Glutamatergic neuron (in vitro differentiated cells): ENCODE results near the gene APBB2. TPM values are rescaled to one million over a fixed set of nuclear protein-coding genes. Genes with fewer than 3 reads are reported as not detected.
A peak's percentile ranks its signal among the peaks of the same experiment; 100 is the strongest.

Experiments used
- DNase-seq: peaks from one replicate; pipeline ENCODE4 v3.0.0; 2022
- H3K27ac Mint-ChIP-seq: one replicate; pipeline ENCODE4 v1.8.0; 2020; ENCODE audit warnings: mild to moderate bottlenecking, mixed read lengths, inconsistent platforms; ENCODE audit not compliant: unreplicated experiment
- H3K27me3 Mint-ChIP-seq: one replicate; pipeline ENCODE4 v1.8.0; 2020; ENCODE audit warnings: mild to moderate bottlenecking, moderate library complexity, mixed read lengths, inconsistent platforms; ENCODE audit not compliant: unreplicated experiment
- H3K36me3 Mint-ChIP-seq: one replicate; pipeline ENCODE4 v1.8.0; 2020; ENCODE audit warnings: mild to moderate bottlenecking, mixed read lengths, inconsistent platforms; ENCODE audit not compliant: unreplicated experiment
- H3K4me1 Mint-ChIP-seq: one replicate; pipeline ENCODE4 v1.8.0; 2020; ENCODE audit warnings: mild to moderate bottlenecking, low read depth, mixed read lengths, inconsistent platforms; ENCODE audit not compliant: unreplicated experiment
- H3K4me3 Mint-ChIP-seq: one replicate; pipeline ENCODE4 v1.8.0; 2020; ENCODE audit warnings: mild to moderate bottlenecking, mixed read lengths, inconsistent platforms; ENCODE audit not compliant: unreplicated experiment
- H3K9me3 Mint-ChIP-seq: one replicate; pipeline ENCODE4 v1.8.0; 2020; ENCODE audit warnings: mild to moderate bottlenecking, moderate library complexity, mixed read lengths, inconsistent platforms; ENCODE audit not compliant: unreplicated experiment
- CTCF ChIP-seq: fragments of 200-600 bp; sonication (generic); IDR thresholded peaks from one replicate; pipeline ENCODE4 v1.5.0; 2021; ENCODE audit not compliant: partially characterized antibody, unreplicated experiment
- long read RNA-seq: library from polyadenylated mRNA; unstranded; transcript quantifications from one replicate; pipeline ENCODE4 v2.0.0, GENCODE V29; 2020; ENCODE audit not compliant: unreplicated experiment
- total RNA-seq: library from RNA; stranded (reverse); fragmentation: NEBNext Ultra II Directional; extraction: Animal tissue kit (Norgen Biotek cat#: 25700); gene quantifications from one replicate; pipeline ENCODE4 v1.2.1, GENCODE V29; 2021; ENCODE audit not compliant: unreplicated experiment

The APBB2 gene
- 117 TPM for total RNA-seq
- long read RNA-seq, full-length matches to known transcripts: 3 of 7 reads
- long read RNA-seq, partial matches to known transcripts: 3 of 7 reads
- long read RNA-seq, other reads (novel, unspliced or antisense): 1 of 7 reads

GRCh38 chr4:41214136-41214824 lies at the start of gene APBB2:
Gene APBB2, minus strand, starts transcription at chr4:41214542. Its CDS starts 181,288 bp downstream, at chr4:41033254.
- DNase-seq: peak; percentile 98
- Mint-ChIP-seq H3K36me3 (no peaks in the 10 kb centered on the region), H3K4me1 (peaks cover 20% of the 10 kb centered on the region), H3K4me3 (peak within 1 kb of the TSS; percentile 98), H3K27ac (peak within 1 kb of the TSS; percentile 87), H3K27me3 (peaks cover 6% of the 10 kb centered on the region), H3K9me3 (peaks cover 4% of the 10 kb centered on the region)
- peak; percentile 76 for TF ChIP-seq CTCF

DNA sequence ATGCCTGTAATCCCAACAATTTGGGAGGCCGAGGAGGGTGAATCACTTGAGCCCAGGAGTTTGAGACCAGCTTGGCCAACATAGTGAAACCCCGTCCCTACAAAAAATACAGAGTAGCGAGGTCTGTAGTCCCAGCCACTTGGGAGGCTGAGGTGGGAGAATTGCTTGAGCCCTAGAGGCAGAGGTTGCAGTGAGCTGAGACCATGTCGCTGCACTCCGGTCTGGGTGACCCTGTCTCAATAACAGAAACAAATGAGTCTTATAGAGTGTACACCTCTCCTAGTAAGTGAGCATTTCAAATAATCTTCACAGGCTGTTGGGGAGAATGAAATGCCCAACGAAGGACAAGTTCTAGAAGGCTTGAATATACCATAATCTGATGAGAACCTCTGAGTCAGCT lies 47.9 kb upstream of the APBB2 start:
- Mint-ChIP-seq H3K27ac (no peak overlapping the region), H3K4me3 (no peak overlapping the region)

DNA sequence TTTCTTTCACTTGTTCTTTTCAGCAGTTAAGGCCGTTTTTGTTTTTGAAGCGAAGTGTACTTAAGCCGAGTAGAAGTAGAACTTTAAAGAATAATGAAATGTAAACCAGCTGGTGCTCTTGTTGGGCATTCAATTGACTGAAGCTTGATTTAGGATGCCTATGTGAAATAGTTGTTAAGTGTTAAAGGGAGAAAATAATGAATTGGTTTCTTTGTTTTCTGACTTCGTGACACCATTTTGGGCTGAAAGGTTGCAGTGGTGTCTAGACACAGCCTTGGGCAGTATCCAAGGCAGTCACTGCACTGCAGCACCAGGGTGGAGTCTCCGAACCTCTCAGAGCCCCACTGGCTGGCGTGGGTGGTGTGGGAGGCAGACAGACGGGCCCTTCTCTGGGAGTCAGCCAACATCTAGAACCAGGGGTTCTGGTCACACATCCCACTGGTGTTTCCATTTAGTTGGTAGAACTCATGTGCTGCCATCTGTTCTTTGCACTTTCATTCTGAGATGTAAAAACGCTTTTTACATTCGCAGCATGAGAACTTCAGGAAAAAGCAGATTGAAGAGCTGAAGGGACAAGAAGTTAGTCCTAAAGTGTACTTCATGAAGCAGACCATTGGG lies 45.9 kb upstream of the APBB2 start:
- no peak for TF ChIP-seq CTCF
- DNase-seq: no peak
- H3K27ac Mint-ChIP-seq: no peak overlapping the region
- H3K9me3 Mint-ChIP-seq: peaks cover 13% of the 10 kb centered on the region
- peaks cover 8% of the 10 kb centered on the region for H3K36me3 Mint-ChIP-seq
- peak overlapping the region; percentile 52 for H3K4me3 Mint-ChIP-seq
- peaks cover 10% of the 10 kb centered on the region for H3K27me3 Mint-ChIP-seq
- H3K4me1 Mint-ChIP-seq: peaks cover 27% of the 10 kb centered on the region

More for the DNA sequence above, 47.9 kb upstream of the APBB2 start:
- peaks cover 8% of the 10 kb centered on the region for H3K36me3 Mint-ChIP-seq
- H3K9me3 Mint-ChIP-seq: peaks cover 6% of the 10 kb centered on the region
- DNase-seq: no peak
- TF ChIP-seq CTCF: no peak
- H3K4me1 Mint-ChIP-seq: peaks cover 22% of the 10 kb centered on the region
- H3K27me3 Mint-ChIP-seq: peaks cover 6% of the 10 kb centered on the region

DNA sequence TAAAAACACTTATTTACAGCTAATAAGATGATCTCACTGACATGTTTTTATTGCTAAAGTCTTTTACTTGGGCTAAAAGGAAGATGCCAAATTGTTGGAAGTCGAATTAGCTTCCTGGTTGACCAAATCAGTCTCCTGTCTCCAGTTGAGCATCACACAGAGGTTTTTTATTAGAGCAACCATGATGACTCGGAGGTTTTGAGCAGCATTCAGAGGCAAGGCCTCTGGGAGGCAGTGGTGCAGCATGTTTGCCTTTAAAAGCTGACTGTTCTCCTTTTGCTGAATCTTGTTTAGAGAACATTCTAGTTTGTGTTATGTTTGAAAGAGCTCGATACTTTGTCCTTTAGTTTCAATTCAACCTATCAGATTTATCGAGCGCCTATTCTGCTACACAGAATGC lies 44.4 kb upstream of the APBB2 start:
- no peak for TF ChIP-seq CTCF
- H3K27me3 Mint-ChIP-seq: peaks cover 10% of the 10 kb centered on the region
- peaks cover 13% of the 10 kb centered on the region for H3K9me3 Mint-ChIP-seq
- H3K4me1 Mint-ChIP-seq: peaks cover 27% of the 10 kb centered on the region
- peak; percentile 29 for DNase-seq
- peak overlapping the region; percentile 98 for H3K4me3 Mint-ChIP-seq
- peaks cover 8% of the 10 kb centered on the region for H3K36me3 Mint-ChIP-seq
- peak overlapping the region; percentile 79 for H3K27ac Mint-ChIP-seq

DNA sequence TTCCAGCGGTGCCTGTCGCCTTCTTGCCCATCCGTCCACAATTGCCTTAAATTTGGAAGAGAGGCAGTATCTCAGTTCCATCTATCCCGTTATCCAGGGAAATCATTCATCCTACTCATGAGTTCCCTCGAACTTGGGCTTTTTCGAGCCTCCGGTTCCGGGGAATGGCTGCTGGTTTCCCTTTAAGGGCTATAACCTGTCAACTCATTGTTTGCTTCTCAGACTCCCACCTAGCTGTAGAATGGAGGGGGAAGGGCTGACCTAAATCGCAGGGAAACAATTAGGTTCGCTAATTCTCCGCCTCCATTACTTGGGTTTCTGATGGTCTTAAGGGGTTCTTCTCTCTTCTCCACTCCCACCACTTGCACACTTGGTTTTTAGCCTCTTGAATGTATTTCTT lies 43.6 kb upstream of the APBB2 start:
- H3K36me3 Mint-ChIP-seq: peaks cover 8% of the 10 kb centered on the region
- peaks cover 27% of the 10 kb centered on the region for H3K4me1 Mint-ChIP-seq
- H3K9me3 Mint-ChIP-seq: peaks cover 13% of the 10 kb centered on the region
- peak overlapping the region; percentile 91 for H3K27ac Mint-ChIP-seq
- H3K4me3 Mint-ChIP-seq: peak overlapping the region; percentile 98
- no peak for DNase-seq
- TF ChIP-seq CTCF: no peak
- H3K27me3 Mint-ChIP-seq: peaks cover 6% of the 10 kb centered on the region
